GM12874 (cell line): ENCODE results near the gene CTIF.

Experiments used
- CTCF ChIP-seq: IDR thresholded peaks from 2 replicates; pipeline ENCODE4 v1.5.1; 2011; ENCODE audit warnings: low read depth, mild to moderate bottlenecking, control low read depth, low read length, moderate library complexity; ENCODE audit not compliant: insufficient read depth

Gene CTIF

GRCh38 chr18:48851599-48851960 is 312.7 kb downstream of the CTIF start:
- no peak for TF ChIP-seq CTCF

GRCh38 chr18:48852292-48852691 is 313.5 kb downstream of the CTIF start:
- TF ChIP-seq CTCF: no peak

- TF ChIP-seq CTCF: no peak
Observed at GRCh38 chr18:48852794-48853193, 314.0 kb downstream of the CTIF start.

- no peak for TF ChIP-seq CTCF
Observed at GRCh38 chr18:48853588-48853987, 314.8 kb downstream of the CTIF start.

GRCh38 chr18:48854780-48855179 is 315.9 kb downstream of the CTIF start:
- TF ChIP-seq CTCF: no peak

GRCh38 chr18:48855422-48856377 is 316.9 kb downstream of the CTIF start:
- TF ChIP-seq CTCF: no peak

- TF ChIP-seq CTCF: no peak
Observed at GRCh38 chr18:48857023-48857694, 318.3 kb downstream of the CTIF start.
